Measurements from ENCODE around the gene MAP3K21.

Gene MAP3K21

DNA sequence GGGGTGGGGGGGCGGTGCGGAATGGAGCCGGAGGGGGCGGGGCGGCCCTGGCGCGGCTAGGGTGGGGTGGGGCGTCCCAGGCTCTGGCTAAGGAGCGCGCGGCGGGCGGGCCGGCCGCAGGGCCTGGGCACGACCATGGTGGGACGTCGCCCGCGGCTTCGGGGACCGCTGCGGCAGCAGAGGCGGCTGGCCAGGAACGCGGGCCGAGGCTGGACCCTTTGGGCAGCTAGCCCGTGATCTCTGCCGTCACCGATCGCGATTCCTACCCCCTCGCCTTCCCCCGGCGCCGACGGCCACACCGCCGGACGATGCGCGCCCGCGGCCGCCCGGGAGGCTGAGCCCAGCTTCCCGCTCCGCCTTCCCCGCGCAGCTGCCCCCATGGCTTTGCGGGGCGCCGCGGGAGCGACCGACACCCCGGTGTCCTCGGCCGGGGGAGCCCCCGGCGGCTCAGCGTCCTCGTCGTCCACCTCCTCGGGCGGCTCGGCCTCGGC is at the start of gene MAP3K21:
Gene MAP3K21 (plus strand): TSS at position 74 of the 491 bp plus-strand sequence. CDS start 305 bp downstream, at position 379.
- DNase-seq = no peak

GRCh38 chr1:233278631-233279030 is 48.9 kb upstream of the MAP3K21 start:
- DNase-seq = no peak

DNA sequence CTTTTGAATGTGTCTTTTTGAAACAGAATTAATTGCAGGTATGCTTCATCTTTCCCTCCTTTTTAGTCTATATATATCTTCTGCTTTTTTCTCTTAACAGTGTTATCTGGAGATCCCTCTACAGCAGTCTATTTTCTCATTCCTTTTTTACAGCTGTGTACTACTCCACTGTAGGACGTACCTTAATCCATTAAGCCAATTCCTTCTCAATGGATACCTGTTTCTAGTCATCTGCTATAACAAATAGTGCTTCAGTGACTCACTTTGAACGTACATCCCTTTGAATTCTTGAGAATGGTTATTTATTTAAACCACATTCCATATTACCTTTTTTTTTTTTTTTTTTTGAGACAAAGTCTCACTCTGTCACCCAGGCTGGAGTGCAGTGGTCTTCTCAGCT is 47.6 kb upstream of the MAP3K21 start:
- no peak for DNase-seq

GRCh38 chr1:233281711-233282581 is 45.6 kb upstream of the MAP3K21 start:
- DNase-seq = no peak

DNA sequence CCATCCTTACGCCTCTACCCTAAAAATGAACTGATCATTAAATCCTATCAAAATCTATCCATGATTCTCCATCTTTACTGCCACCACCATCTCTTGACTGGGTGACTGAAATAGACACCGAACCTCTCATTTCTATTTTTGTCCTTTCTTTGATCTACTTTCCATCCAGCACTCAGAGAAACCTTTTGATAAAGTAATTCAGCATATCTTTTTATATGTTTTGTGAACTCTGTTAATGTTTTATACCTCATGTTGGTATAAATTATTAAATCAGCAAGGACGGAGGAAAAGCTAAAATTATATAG is 45.0 kb upstream of the MAP3K21 start:
- DNase-seq = no peak

DNA sequence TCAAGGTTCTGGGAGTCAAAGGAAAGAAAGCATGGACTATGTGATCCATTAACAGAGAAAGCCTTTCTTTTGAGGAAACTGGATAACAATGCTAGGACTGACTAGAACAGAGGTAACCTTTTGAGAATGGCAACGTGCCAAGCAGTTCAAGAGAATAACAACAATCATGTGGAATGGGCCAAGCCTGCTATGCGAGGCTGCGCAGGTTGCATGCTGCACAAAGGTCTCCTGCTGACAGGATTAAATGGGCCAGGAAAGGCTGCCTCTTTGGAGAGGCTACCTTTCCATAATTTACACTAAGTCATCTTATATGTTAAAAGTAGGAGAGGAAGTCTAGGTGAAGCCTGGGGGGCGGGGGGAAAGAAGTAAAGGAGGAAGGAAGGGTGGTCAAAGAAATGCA is 37.8 kb upstream of the MAP3K21 start:
- DNase-seq = no peak

GRCh38 chr1:233290396-233291034 is 37.0 kb upstream of the MAP3K21 start:
- DNase-seq = no peak

GRCh38 chr1:233293556-233294446 is 33.7 kb upstream of the MAP3K21 start:
- no peak for DNase-seq

DNA sequence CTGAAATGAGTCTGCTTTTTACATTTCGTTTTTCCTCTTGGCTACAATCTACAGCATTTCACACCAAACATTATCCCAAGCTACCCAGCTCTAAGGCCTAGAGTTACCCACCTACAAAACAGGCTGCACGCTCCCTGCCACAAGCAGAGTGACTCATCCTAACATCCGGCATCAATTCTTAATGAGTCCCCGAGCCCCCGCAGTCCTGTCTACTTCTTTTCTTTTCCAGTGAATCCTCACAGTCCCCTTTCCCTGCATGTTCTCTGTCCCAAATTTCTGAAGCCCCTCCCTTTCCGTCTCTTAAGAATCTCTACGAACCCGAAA is 32.6 kb upstream of the MAP3K21 start:
- no peak for DNase-seq

GRCh38 chr1:233295237-233295974 is 32.1 kb upstream of the MAP3K21 start, which contains the start of gene PCNX2:
Gene PCNX2 (minus strand): TSS chr1:233295725. CDS start chr1:233295478, 247 bp downstream.
- no peak for DNase-seq

GRCh38 chr1:233295975-233296322 is 31.6 kb upstream of the MAP3K21 start:
- no peak for DNase-seq

DNA sequence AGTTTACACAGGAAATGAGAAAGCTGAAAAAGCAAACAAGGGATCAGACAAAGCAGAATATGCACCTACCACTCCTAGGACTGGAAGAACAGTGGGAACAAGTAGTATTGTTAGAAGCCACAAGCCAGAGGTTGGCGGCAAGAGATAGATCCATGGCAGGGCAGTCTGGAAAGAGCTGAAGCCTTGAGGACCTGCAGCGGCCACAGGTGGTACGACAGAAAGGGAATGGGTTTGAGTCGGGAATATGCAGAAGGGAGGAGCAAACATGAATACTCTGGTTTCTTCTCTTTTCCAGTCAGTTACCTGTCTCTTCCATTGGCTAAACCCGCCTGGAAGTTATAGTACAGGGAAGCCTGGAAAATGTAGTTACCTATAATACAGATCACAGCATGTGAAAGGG is 28.1 kb upstream of the MAP3K21 start:
- DNase-seq = no peak

- no peak for DNase-seq
These were observed 27.2 kb upstream of the MAP3K21 start for GRCh38 chr1:233300326-233300725.

- DNase-seq = no peak
These were observed 22.9 kb upstream of the MAP3K21 start for GRCh38 chr1:233304489-233305102.

DNA sequence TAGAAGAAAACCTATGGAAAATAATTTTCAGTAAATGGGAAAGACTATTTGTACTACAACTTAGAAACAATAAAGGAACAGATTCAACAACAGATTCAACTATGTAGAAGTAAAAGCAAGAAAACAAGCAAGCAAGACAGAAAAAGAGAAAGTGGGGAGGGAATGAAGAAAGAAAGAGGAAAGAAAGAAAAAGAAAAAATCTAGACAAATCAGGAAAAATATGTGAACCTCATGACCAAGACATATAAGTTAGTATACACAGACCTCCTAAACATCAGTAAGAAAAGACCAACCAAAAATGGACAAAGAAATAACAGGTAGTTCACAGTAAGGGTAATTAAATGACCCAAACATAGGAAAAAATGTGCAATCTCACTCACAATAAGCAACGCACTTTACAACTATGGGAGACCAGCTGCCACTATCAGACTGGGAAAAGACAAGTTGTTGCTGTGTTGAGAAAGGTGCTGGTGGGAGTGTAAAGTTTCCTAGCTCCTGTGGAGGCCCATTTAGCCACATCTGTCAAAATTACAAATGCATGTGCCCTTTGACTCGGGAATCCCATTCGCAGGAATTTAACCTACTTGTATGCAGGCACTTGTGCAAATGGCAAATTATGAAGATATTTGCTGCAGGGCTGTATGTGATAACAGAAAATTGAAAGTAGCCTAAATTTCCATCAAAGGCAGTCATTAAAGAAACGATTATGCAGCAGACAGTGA is 13.9 kb upstream of the MAP3K21 start:
- DNase-seq = no peak

DNA sequence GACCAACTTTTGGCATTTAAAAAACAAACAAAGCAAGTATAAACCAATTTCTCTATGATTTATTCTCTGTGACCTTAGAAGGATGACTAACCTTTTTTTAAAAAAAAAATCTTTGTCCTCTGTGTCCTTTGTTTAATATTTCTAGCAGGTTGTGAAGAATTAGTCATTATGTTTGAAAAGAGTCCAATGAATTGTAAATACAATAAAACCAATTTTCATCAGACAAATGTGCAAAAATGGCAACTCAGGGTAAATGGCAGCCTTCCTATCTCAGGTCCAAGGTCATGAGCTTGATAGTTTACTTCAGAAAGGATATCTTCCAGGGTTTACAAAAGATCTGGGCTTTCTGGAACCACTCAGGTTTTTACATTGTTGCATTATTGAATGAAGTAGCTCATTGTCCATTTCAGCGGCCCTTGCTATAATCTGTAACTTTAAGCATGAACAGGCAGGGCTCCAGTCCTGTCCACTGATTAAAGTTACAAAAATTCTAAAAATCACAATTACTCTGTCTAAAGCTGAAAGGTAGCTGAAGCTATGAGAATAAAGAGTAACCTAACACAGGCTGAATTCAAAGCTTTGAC is 11.7 kb upstream of the MAP3K21 start:
- no peak for DNase-seq

DNA sequence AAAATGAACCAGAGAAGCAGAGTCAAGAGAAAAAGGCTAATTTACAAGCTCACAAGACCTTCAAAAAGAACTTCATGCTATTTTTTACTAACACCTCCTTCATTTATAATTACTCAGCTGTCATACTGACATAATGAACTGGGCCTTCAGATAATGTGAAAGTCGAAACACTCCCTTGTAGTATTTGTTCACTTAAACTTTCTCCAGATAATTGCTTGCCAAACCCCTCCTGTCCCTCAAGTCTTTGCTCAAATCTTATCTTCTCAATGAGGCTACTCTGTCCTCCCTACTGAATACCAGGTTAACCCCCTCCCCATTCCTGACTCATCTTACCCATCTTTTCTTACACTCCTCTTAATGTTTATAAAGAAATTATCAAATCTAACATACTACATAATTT is 11.1 kb upstream of the MAP3K21 start:
- no peak for DNase-seq

DNA sequence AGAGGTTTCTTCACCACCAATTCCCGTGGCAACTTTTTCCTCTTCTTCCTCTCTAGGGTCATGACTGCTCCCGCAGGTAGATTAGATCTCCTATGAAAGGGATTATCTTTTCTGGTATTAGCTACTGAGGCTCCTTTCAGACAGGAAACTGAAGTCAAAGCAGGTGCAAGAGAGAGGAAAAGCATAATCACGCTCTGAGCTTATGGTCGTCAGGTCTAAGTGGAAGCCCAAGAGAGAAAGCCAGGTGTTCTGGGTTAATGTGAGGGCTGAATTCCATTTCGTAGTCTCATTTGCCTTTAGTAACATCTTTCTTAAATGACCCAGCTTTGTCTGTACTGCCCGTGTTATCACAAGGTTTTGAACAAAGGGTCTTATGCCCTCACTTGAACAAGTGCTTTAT is 8.3 kb upstream of the MAP3K21 start:
- DNase-seq = no peak

- no peak for DNase-seq
These were observed 7.5 kb upstream of the MAP3K21 start for GRCh38 chr1:233320023-233320422.

DNA sequence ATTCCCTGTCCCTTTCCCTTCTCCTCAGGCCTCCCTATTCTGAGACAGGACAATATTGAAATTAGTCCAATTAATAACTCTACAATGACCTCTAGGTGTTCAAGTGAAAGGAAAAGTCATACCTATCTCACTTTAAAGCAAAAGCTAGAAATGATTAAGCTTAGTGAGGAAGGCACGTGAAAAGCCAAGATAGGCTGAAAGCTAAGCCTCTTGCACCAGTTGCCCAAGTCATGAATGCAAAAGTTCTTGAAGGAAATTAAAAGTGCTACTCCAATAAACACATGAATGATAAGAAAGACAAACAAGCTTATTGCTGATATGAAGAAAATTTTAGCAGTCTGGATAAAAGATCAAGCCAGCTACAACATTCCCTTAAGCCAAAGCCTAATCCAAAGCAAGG is 3.8 kb upstream of the MAP3K21 start:
- no peak for DNase-seq

DNA sequence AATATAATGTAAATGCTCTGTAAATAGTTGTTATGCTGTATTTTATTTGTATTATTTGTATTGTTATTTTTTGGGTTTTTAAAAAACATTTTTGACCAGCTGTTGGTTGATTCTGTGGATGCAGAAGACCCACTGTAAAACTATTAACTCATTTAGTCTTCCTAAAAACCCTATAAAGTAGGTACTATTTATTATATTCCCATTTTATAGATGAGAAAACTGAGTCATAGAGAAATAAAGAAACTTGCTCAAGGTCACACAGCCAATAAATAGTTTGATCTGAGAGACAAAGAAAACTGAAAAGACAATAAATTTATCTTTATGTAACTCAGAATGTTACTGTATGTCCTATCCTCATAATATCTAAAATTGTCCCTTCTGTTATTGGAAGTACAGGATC is 1.2 kb upstream of the MAP3K21 start:
- DNase-seq = no peak
